Upper lobe of left lung (tissue), 6 donors: ENCODE data around the gene EPHB2. TPM values are rescaled to one million over a fixed set of nuclear protein-coding genes. Genes with fewer than 3 reads are reported as not detected.
"Not testable (repeated sequence)": the region's sequence is repeated elsewhere in the genome, so short reads cannot be mapped to it uniquely, and the experiment has no call there.

ENCODE experiments used
- ATAC-seq, 2 donors: fragments of 200-7000 bp; cut with Tn5 transposase; one replicate each; pipeline ENCODE4 v1.9.1; 2022; ENCODE audit warnings: mild to moderate bottlenecking in 2 of 2, moderate library complexity in 2 of 2; ENCODE audit not compliant: low FRiP score in 2 of 2
- DNase-seq, 2 donors: peaks; one replicate each; pipeline ENCODE4 v3.0.0-alpha.2; 2019 to 2020
- H3K27ac ChIP-seq, 4 donors: fragments of 200-600 bp; sonication (generic); one replicate each; pipeline ENCODE4 v1.5.1; 2016 to 2019
- H3K27me3 ChIP-seq, 4 donors: fragments of 200-600 bp; sonication (generic); one replicate each; pipeline ENCODE4 v1.5.1; 2017 to 2019
- H3K36me3 ChIP-seq, 4 donors: fragments of 200-600 bp; sonication (generic); one replicate each; pipeline ENCODE4 v1.5.1; 2016 to 2019
- H3K4me1 ChIP-seq, 4 donors: fragments of 200-600 bp; sonication (generic); one replicate each; pipeline ENCODE4 v1.5.1; 2018 to 2019
- H3K4me3 ChIP-seq, 4 donors: fragments of 200-600 bp; sonication (generic); one replicate each; pipeline ENCODE4 v1.5.1; 2017 to 2019; ENCODE audit warnings: mild to moderate bottlenecking in 2 of 4, moderate library complexity in 1 of 4
- H3K9me3 ChIP-seq, 4 donors: fragments of 200-600 bp; sonication (generic); one replicate each; pipeline ENCODE4 v1.5.1; 2018 to 2019
- EP300 ChIP-seq, 4 donors: sonication (generic); formaldehyde crosslinking; IDR thresholded peaks; one replicate each; pipeline ENCODE4 v1.5.1; 2017; ENCODE audit warnings: antibody characterized with exemption in 4 of 4, control low read depth in 2 of 4
- POLR2A ChIP-seq, 4 donors: fragments of 450-650 bp; IDR thresholded peaks; one replicate each; pipeline ENCODE4 v1.5.1; 2016 to 2017; ENCODE audit warnings: antibody characterized with exemption in 4 of 4, mild to moderate bottlenecking in 2 of 4
- POLR2AphosphoS5 ChIP-seq, 2 donors: sonication (generic); formaldehyde crosslinking; IDR thresholded peaks; one replicate each; pipeline ENCODE4 v1.5.1; 2017; ENCODE audit warnings: antibody characterized with exemption in 2 of 2
- WGBS, 2 donors: methylation state at CpG; one replicate each; pipeline ENCODE4 v1.1.5; 2017 to 2018; 5-methylcytosine and 5-hydroxymethylcytosine counted together
- total RNA-seq, 6 donors: library from RNA; depleted of rRNA in 4 of 6; stranded (reverse); fragments of >200 nt in 4 of 6; gene quantifications; one replicate each; pipeline versions ENCODE4 v1.1.0 to v1.2.1, GENCODE V29; 2016 to 2021
- TF ChIP-seq, protein P1 (sequence below), 6 experiments: fragments of 450-650 bp in 4 of 6; fragments of 200-600 bp in 2 of 6; sonication (generic) in 2 of 6; IDR thresholded peaks; one replicate each; pipeline ENCODE4 v1.5.1; 2016 to 2019; ENCODE audit warnings: antibody characterized with exemption in 6 of 6
- donor health status: DM: no; HTN: no; CAD: no; lungs with moderate emphysema.
- donor health status: DM: no; HTN: yes; CAD: no; lungs with severe emphysema.

Gene EPHB2
- total RNA-seq, 6 donors from 2014 or later = 1.0 to 8.8 (median 5.6) TPM

DNA sequence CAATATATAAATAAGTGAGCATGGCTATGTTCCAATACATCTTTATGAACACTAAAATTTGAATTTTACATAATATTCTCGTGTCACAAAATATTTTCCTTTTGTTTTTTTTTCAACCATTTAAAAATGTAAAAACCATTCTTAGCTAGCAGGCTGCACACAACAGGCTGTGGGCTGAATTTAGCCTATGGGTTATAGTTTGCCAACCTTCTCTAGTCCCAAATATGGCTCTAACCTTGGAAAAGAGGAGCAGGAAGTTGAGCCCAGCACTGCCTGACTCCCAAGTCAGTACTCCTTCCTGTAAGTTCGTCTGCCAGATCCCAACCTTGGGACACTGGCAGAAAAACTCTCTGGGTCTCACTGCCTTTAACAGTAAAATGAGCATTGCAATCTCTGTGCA lies 44.2 kb upstream of the EPHB2 start:
- DNase-seq (no peak), ATAC-seq (no peak)
- Histone ChIP-seq H3K4me3 (no peak overlapping the region), H3K9me3 (no peaks in the 10 kb centered on the region), H3K27me3 (no peaks in the 10 kb centered on the region), H3K36me3 (no peaks in the 10 kb centered on the region), H3K27ac (no peak overlapping the region), H3K4me1 (no peaks in the 10 kb centered on the region)
- TF ChIP-seq POLR2AphosphoS5 (IDR thresholded peaks at IDR 0.05) = no peak
- no peak for TF ChIP-seq EP300 (IDR thresholded peaks at IDR 0.05)
- no peak for TF ChIP-seq POLR2A (IDR thresholded peaks at IDR 0.05)
- TF ChIP-seq, protein P1, sequence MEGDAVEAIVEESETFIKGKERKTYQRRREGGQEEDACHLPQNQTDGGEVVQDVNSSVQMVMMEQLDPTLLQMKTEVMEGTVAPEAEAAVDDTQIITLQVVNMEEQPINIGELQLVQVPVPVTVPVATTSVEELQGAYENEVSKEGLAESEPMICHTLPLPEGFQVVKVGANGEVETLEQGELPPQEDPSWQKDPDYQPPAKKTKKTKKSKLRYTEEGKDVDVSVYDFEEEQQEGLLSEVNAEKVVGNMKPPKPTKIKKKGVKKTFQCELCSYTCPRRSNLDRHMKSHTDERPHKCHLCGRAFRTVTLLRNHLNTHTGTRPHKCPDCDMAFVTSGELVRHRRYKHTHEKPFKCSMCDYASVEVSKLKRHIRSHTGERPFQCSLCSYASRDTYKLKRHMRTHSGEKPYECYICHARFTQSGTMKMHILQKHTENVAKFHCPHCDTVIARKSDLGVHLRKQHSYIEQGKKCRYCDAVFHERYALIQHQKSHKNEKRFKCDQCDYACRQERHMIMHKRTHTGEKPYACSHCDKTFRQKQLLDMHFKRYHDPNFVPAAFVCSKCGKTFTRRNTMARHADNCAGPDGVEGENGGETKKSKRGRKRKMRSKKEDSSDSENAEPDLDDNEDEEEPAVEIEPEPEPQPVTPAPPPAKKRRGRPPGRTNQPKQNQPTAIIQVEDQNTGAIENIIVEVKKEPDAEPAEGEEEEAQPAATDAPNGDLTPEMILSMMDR (IDR thresholded peaks at IDR 0.05) = no peak
- WGBS, 2 donors = 56 to 61% methylated on average over 2 of the region's 2 CpGs

DNA sequence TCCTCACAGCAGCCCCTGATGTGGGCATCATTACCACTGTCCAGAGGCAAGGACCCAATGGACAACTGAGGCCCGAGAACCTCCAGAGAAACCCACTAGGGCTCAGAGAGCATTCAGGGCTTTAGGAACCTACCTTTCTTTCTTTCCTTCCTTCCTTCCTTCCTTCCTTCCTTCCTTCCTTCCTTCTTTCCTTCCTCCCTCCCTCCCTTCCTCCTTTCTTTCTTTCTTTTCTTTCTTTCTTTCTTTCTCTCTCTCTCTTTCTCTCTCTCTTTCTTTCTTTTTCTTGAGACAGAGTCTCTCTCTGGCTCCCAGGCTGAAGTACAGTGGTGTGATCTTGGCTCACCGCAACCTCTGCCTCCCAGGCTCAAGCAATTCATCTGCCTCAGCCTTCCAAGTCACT lies 41.8 kb upstream of the EPHB2 start:
- H3K36me3 ChIP-seq, H3K27ac ChIP-seq, ATAC-seq, H3K4me3 ChIP-seq, H3K4me1 ChIP-seq, H3K9me3 ChIP-seq, DNase-seq: not testable (repeated sequence)
- peaks cover 0 to 11% (median 2%) of the 10 kb centered on the region in 4 donors for H3K27me3 ChIP-seq
- WGBS, 2 donors = 57 to 82% methylated on average over 2 of the region's 2 CpGs

DNA sequence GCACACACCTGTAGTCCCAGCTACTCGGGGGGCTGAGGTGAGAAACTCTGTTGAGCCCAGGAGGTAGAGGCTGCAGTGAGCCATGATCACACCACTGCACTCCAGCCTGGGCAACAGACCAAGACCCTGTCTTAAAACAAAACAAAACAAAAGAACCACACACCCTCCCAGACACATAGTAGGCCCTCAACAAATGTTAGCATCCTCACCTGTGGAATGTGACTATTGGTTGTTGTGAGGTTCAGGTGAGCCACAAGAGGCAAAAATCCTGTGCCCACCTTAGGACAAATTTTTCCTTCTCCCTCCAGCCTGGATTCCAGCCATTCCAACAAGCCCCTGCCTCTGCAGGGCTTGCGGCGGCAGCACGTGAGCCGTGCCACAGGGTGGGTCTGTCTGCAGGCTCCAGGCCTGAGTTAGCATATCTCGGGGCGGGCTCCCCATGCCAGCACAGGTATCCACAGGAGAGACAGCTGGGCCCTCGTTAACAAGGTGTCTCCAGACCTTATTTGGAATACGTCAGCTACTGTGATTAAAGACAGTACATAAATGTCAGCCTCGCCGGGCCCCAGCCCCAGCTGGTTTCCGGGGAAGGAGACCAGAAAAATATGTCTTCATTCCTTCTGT lies 40.2 kb upstream of the EPHB2 start:
- no peak overlapping the region for H3K27ac ChIP-seq
- WGBS, 2 donors = 43 to 51% methylated on average over 10 to 12 of the region's 12 CpGs
- TF ChIP-seq POLR2AphosphoS5 (IDR thresholded peaks at IDR 0.05) = no peak
- TF ChIP-seq POLR2A (IDR thresholded peaks at IDR 0.05) = no peak
- no peak for TF ChIP-seq EP300 (IDR thresholded peaks at IDR 0.05)
- TF ChIP-seq, protein P1 (IDR thresholded peaks at IDR 0.05) = no peak
- peak in 1 of 2 donors; percentile 50 for DNase-seq
- no peaks in the 10 kb centered on the region for H3K36me3 ChIP-seq
- H3K27me3 ChIP-seq = peaks cover 0 to 11% (median 2%) of the 10 kb centered on the region in 4 donors
- ATAC-seq = no peak
- H3K9me3 ChIP-seq = no peaks in the 10 kb centered on the region
- no peaks in the 10 kb centered on the region for H3K4me1 ChIP-seq
- H3K4me3 ChIP-seq = no peak overlapping the region

DNA sequence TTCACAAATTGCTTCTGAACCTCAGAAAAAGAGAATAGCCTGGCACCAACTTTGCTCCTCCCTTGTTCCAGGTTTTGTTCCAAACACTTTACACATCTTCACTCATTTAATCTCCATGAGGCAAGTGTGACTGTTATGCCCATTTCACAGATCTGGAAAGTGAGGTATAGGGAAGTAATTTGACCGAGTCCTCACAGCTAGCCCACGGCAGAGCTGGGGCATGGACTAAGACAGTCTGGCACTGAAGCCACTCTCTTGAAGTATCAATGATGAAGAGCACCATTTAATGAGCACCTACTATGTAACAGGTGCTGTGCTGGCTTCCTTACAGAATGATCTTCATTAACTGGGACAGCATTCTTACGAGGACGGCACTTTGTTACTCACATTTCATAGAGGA lies 38.6 kb upstream of the EPHB2 start:
- Histone ChIP-seq H3K4me1 (no peaks in the 10 kb centered on the region), H3K36me3 (no peaks in the 10 kb centered on the region), H3K27ac (no peak overlapping the region), H3K27me3 (peaks cover 0 to 15% (median 2%) of the 10 kb centered on the region in 4 donors), H3K9me3 (no peaks in the 10 kb centered on the region), H3K4me3 (no peak overlapping the region)
- no peak for DNase-seq
- no peak for ATAC-seq
- WGBS, 2 donors = 83 to 92% methylated on average over 4 of the region's 4 CpGs
- no peak for TF ChIP-seq POLR2A (IDR thresholded peaks at IDR 0.05)
- TF ChIP-seq, protein P1 (IDR thresholded peaks at IDR 0.05) = no peak
- TF ChIP-seq POLR2AphosphoS5 (IDR thresholded peaks at IDR 0.05) = no peak
- no peak for TF ChIP-seq EP300 (IDR thresholded peaks at IDR 0.05)

DNA sequence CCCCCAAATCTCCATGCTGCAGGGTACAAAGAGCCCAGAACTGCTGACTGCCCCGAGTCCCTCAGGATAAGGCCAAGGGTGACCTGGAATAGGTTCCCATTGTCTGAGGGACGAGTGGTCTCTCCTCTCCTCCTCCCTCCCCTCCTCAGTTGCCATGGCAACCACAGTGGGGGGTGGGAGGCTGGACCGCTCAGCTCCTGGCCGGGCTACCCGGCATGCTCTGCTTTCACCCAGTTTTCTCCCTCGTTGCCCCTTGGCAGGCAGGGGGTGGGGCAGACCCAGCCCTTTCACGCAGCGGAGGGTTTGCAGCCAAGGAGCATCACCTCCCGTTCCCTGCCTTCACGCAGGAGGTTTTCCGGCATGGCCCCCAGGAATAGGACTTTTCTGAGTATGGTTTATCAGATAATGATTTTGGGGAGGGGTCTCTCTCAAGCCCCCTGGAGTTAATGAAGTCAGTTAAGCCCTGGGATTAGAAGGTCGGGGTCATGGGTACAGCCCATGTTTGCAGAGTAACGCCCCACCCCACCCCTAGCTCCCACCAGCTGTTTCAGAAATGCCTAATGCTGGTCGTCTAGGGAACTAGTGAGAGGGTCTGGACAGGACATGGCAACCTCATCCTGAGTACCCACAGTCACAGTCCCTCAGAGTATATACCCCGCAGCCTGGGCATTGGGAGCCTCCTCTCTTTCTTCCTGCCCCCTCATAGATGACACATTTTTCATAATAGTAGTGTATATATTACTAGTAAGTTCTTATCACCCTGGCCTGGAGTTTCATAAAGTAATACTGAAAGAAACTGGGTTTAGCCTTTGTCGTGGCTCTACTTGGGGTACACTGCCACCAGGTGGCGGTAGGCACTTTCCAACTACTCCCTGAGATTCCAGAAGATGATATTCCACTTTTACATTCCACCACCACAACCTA lies 36.9 kb upstream of the EPHB2 start:
- Histone ChIP-seq H3K27ac (no peak overlapping the region), H3K36me3 (no peaks in the 10 kb centered on the region), H3K4me3 (no peak overlapping the region), H3K27me3 (peaks cover 0 to 18% (median 2%) of the 10 kb centered on the region in 4 donors), H3K9me3 (no peaks in the 10 kb centered on the region), H3K4me1 (no peaks in the 10 kb centered on the region)
- ATAC-seq (peak in 1 of 2 donors; percentile 43), DNase-seq (peak in 1 of 2 donors; percentile 53)
- TF ChIP-seq, protein P1 (IDR thresholded peaks at IDR 0.05) = peak in 4 of 6 experiments; percentile 29 to 44 (median 34)
- no peak for TF ChIP-seq POLR2A (IDR thresholded peaks at IDR 0.05)
- WGBS, 2 donors = 6 to 11% methylated on average over 12 to 17 of the region's 17 CpGs
